Uterus (tissue), 4 donors: ENCODE measurements around the gene ADD2. TPM values are rescaled to one million over a fixed set of nuclear protein-coding genes. Genes with fewer than 3 reads are reported as not detected.

Experiments used
- DNase-seq, 2 donors: peaks; one replicate each; pipeline ENCODE4 v3.0.0-alpha.2; 2019 to 2020
- H3K27ac ChIP-seq, 2 donors: fragments of 200-600 bp; sonication (generic); 1 replicate in 1 of 2; 2 replicates in 1 of 2; pipeline ENCODE4 v1.5.1; 2016 to 2018
- H3K27me3 ChIP-seq, 2 donors: fragments of 200-600 bp; sonication (generic); one replicate each; pipeline ENCODE4 v1.5.1; 2018 to 2019; ENCODE audit warnings: control low read depth in 1 of 2
- H3K36me3 ChIP-seq, 2 donors: fragments of 200-600 bp; sonication (generic); one replicate each; pipeline ENCODE4 v1.5.1; 2019; ENCODE audit warnings: control low read depth in 1 of 2
- H3K4me1 ChIP-seq, 2 donors: fragments of 200-600 bp; sonication (generic); one replicate each; pipeline ENCODE4 v1.5.1; 2018 to 2019; ENCODE audit warnings: control low read depth in 1 of 2
- H3K4me3 ChIP-seq, 2 donors: fragments of 200-600 bp; sonication (generic); 1 replicate in 1 of 2; 2 replicates in 1 of 2; pipeline ENCODE4 v1.5.1; 2018 to 2019; ENCODE audit warnings: mild to moderate bottlenecking in 1 of 2
- H3K9me3 ChIP-seq, 2 donors: fragments of 200-600 bp; sonication (generic); one replicate each; pipeline ENCODE4 v1.5.1; 2019; ENCODE audit warnings: control low read depth in 1 of 2
- CTCF ChIP-seq, 4 experiments: fragments of 200-600 bp in 2 of 4; fragments of 450-650 bp in 2 of 4; sonication (generic) in 2 of 4; IDR thresholded peaks; one replicate each; pipeline ENCODE4 v1.5.1; 2016 to 2019; ENCODE audit warnings: antibody characterized with exemption in 4 of 4, mild to moderate bottlenecking in 2 of 4, moderate library complexity in 1 of 4
- POLR2A ChIP-seq, 2 donors: fragments of 450-650 bp; IDR thresholded peaks; one replicate each; pipeline ENCODE4 v1.6.1; 2016; ENCODE audit warnings: antibody characterized with exemption in 2 of 2, mild to moderate bottlenecking in 1 of 2, moderate library complexity in 1 of 2
- intact Hi-C: fragments of 100-400 bp; cut with DNase I; formaldehyde crosslinking; loops from one replicate; pipeline ENCODE4 v1.15.1; 2023; ENCODE audit warnings: low total_unique reads
- total RNA-seq, 4 donors: library from RNA; depleted of rRNA in 3 of 4; stranded (reverse); fragments of >200 nt in 3 of 4; gene quantifications; one replicate each; pipeline versions ENCODE4 v1.1.0 to v1.2.4, GENCODE V29; 2014 to 2023
- donor health status: DM: yes; HTN: yes; CAD: no.

The ADD2 gene
- total RNA-seq, 4 donors from 2014 or later, result 0.51 to 5.2 (median 2.6) TPM

DNA sequence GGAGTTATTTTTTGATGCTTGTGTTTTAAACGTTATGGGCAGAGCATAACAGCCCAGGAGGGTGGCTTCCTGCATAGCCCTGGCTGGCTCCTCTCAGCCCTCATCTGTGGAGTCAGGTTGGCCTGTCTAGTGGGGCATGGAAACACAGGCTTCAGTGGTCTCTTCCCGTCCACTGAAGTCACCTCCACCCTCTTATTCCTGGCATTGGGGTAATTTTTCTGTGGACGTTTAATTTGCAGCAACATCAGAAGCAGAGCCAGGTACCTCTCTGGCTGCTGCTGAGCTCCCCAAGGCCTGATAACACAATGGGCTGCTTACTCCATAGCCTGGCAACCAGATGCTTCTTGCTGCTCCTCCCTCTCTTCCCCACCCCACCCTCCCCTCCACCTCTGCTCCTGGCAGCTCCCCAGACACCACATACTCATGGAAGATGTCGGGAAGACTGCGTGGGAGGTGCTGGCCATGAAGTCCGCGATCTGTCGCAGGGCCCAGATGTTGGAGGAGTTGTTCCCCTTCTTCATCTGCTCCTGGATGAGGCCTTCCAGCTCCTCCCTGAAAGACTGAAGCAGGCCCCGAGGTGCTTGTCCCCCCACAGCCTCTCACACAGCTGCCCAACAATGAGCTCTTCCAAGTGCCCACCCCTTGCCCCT lies 64.0 kb downstream of the ADD2 start:
- Histone ChIP-seq H3K4me3 (no peak overlapping the region), H3K4me1 (no peaks in the 10 kb centered on the region), H3K9me3 (no peaks in the 10 kb centered on the region), H3K27ac (no peak overlapping the region), H3K27me3 (no peaks in the 10 kb centered on the region), H3K36me3 (no peaks in the 10 kb centered on the region)
- intact Hi-C loops, result no loop called here
- TF ChIP-seq CTCF (IDR thresholded peaks at IDR 0.05) (no peak), POLR2A (IDR thresholded peaks at IDR 0.05) (no peak)
- DNase-seq, result peak in 1 of 2 donors; percentile 33

- H3K9me3 ChIP-seq, result no peaks in the 10 kb centered on the region
- no peak overlapping the region for H3K27ac ChIP-seq
- H3K4me3 ChIP-seq, result no peak overlapping the region
- no peaks in the 10 kb centered on the region for H3K36me3 ChIP-seq
- no peaks in the 10 kb centered on the region for H3K4me1 ChIP-seq
- intact Hi-C loops, result no loop called here
- DNase-seq, result no peak
- TF ChIP-seq CTCF (IDR thresholded peaks at IDR 0.05) (no peak), POLR2A (IDR thresholded peaks at IDR 0.05) (no peak)
- H3K27me3 ChIP-seq, result no peaks in the 10 kb centered on the region
These were observed 65.1 kb downstream of the ADD2 start for GRCh38 chr2:70702711-70703395.

- no peak overlapping the region for H3K4me3 ChIP-seq
- H3K9me3 ChIP-seq, result no peaks in the 10 kb centered on the region
- no peaks in the 10 kb centered on the region for H3K4me1 ChIP-seq
- no peak for DNase-seq
- no peaks in the 10 kb centered on the region for H3K36me3 ChIP-seq
- no peak overlapping the region for H3K27ac ChIP-seq
- H3K27me3 ChIP-seq, result no peaks in the 10 kb centered on the region
- TF ChIP-seq CTCF (IDR thresholded peaks at IDR 0.05), result no peak
- TF ChIP-seq POLR2A (IDR thresholded peaks at IDR 0.05), result no peak
- intact Hi-C loops, result no loop called here
These were observed 69.2 kb downstream of the ADD2 start for GRCh38 chr2:70698847-70699246.

DNA sequence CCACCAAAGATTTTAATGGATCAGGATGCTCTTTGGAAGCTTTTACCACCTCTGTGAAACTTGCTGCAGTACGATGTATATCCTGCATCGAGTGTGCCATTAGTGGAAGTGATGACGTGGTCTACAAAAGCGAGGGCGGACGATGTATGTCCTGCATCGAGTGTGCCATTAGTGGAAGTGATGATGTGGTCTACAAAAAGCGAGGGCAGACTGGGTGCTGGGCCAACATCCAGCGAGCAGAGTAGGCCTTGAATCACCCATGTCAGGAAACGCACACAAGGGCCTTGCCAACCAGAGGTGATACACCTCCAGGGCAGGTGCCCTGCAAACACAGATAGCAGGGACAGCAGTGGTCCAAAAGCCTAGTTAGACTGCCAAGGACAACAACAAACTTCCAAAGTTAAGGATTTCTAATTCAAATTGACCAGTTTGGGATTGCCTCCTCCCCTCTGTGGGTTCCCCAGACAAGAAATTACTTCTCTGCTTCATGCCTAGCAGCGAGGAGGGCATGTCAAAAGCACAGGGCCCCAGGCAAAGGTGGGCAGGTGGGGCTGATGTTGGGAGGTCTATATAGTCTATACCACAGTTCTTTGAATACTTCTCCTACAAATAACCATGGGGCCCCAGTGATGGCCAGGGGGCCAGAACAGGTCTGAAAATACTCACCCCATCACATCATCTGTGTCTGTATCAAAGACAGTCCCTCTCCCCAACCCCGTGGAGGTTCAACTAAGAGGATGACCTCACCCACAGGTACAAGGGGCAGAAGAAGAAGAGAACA lies 70.2 kb downstream of the ADD2 start:
- Histone ChIP-seq H3K27ac (no peak overlapping the region), H3K9me3 (no peaks in the 10 kb centered on the region), H3K4me3 (no peak overlapping the region), H3K4me1 (no peaks in the 10 kb centered on the region), H3K36me3 (no peaks in the 10 kb centered on the region), H3K27me3 (no peaks in the 10 kb centered on the region)
- intact Hi-C loops, result no loop called here
- DNase-seq, result no peak
- no peak for TF ChIP-seq POLR2A (IDR thresholded peaks at IDR 0.05)
- TF ChIP-seq CTCF (IDR thresholded peaks at IDR 0.05), result no peak

DNA sequence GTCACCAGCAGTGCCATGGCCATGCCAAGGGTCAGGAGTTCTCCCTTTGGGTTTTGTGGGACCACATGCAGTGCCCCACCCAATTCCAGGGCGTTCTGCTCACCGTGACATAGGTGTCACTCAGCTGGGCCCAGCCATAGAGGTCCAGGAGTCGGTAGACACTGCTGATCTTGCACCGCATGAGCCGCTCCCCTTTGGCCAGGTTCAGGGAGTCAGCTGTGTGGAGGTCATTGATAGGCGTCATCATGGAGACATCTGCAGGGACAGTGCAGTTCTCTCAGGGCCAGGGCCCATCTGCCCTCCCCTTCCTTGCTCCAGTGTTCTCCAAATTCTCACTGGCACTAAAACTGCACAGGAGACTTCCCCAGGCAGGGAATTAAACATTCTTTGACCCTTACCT lies 71.9 kb downstream of the ADD2 start:
- no peak overlapping the region for H3K4me3 ChIP-seq
- TF ChIP-seq CTCF (IDR thresholded peaks at IDR 0.05), result no peak
- no peaks in the 10 kb centered on the region for H3K27me3 ChIP-seq
- DNase-seq, result no peak
- H3K27ac ChIP-seq, result no peak overlapping the region
- no peaks in the 10 kb centered on the region for H3K4me1 ChIP-seq
- no peaks in the 10 kb centered on the region for H3K36me3 ChIP-seq
- intact Hi-C loops, result no loop called here
- H3K9me3 ChIP-seq, result no peaks in the 10 kb centered on the region
